GM21360 (cell line): ENCODE results near the gene SZRD1.
A peak's percentile ranks its signal among the peaks of the same experiment; 100 is the strongest.
"Not testable (repeated sequence)": the region's sequence is repeated elsewhere in the genome, so short reads cannot be mapped to it uniquely, and the experiment has no call there.

Experiments used
- ATAC-seq: cut with Tn5 transposase; IDR thresholded peaks from one replicate; pipeline ENCODE4 v1.9.1; 2021; ENCODE audit warnings: mild to moderate bottlenecking, moderate library complexity; ENCODE audit not compliant: unreplicated experiment

Gene SZRD1, protein sequence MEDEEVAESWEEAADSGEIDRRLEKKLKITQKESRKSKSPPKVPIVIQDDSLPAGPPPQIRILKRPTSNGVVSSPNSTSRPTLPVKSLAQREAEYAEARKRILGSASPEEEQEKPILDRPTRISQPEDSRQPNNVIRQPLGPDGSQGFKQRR

GRCh38 chr1:16366722-16367257, at the start of gene SZRD1:
Gene SZRD1 (plus strand): TSS chr1:16367242. CDS start chr1:16367258, 16 bp downstream.
- ATAC-seq: peak; percentile 71

DNA sequence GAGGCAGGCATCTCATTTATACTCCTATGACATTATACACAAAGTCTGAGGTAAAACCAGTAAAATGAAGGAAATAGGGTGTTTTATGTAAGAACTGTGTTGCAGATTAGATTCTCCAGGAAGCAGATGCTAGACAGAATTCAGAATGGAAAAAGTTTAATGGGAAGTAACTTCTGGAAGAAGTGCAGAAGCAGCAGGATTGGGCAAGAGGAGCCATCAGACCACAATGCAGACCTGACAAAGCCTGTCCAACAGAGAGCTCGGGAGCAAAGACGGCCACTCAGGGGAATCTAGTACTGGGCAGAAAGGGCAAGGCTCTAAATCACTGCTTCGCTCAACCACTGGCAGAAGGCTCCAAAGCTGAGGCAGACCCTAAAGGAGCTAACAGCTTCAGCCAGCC, 48.5 kb upstream of the SZRD1 start:
- no peak for ATAC-seq

GRCh38 chr1:16321176-16321867, 45.7 kb upstream of the SZRD1 start:
- ATAC-seq: no peak

GRCh38 chr1:16324456-16324890, 42.6 kb upstream of the SZRD1 start:
- ATAC-seq: no peak

- no peak for ATAC-seq
Measured at GRCh38 chr1:16326833-16327404, 40.1 kb upstream of the SZRD1 start.

GRCh38 chr1:16334655-16335340, 32.2 kb upstream of the SZRD1 start:
- no peak for ATAC-seq

GRCh38 chr1:16338961-16339360, 28.1 kb upstream of the SZRD1 start:
- ATAC-seq: no peak

DNA sequence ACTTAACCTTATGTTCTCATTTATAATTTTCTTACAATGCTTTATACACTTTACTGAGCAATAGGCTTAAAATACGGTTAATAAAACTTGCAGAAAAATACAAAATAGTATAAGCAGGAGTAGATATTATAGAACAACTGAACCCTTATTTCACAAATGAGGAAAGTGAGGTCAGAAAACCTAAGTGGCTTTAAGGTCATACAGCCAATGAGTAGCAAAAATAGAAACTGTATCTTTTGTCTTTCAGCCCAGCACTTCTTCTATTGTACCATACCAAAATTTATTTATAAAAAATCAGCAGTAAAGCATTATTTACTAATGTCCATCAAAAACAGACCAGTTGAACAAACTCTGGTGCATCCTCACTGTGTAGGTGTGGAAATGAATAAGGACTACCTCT, 26.4 kb upstream of the SZRD1 start:
- no peak for ATAC-seq

DNA sequence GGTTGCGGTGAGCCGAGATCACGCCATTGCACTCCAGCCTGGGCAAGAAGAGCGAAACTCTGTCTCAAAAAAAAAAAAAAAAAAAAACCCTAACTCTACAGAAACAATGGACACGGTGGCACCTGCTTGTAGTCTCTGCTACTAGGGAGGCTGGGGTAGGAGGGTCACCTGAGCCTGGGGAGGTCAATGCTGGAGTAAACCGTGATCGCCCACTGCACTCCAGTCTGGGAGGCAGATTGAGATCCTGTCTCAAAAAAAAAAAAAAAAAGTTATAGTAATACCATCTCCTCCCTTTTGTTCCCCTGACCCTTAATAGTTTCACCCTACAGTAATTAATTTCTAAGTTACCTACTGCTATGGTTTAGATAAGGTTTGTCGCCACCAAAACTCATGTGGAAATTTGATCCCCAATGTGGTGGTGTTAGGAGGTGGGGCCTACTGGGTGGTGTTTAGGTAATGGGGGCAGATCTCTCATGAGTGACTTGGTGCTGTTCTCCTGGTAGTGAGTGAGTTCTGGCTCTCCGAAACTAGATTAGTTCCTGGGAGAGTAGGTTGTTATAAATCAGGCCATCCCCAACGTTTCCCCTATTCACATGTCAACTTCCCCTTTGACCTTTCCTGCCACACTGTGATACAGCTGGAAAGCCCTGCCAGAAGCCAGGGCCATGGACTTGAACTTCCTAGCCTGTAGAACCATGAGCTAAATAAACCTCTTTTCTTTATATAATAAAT, 24.5 kb upstream of the SZRD1 start:
- no peak for ATAC-seq

- ATAC-seq: not testable (repeated sequence)
Measured at GRCh38 chr1:16343276-16343675, 23.8 kb upstream of the SZRD1 start.

- no peak for ATAC-seq
Measured at GRCh38 chr1:16348414-16349182, 18.4 kb upstream of the SZRD1 start.

GRCh38 chr1:16349847-16350406, 17.1 kb upstream of the SZRD1 start:
- ATAC-seq: no peak

DNA sequence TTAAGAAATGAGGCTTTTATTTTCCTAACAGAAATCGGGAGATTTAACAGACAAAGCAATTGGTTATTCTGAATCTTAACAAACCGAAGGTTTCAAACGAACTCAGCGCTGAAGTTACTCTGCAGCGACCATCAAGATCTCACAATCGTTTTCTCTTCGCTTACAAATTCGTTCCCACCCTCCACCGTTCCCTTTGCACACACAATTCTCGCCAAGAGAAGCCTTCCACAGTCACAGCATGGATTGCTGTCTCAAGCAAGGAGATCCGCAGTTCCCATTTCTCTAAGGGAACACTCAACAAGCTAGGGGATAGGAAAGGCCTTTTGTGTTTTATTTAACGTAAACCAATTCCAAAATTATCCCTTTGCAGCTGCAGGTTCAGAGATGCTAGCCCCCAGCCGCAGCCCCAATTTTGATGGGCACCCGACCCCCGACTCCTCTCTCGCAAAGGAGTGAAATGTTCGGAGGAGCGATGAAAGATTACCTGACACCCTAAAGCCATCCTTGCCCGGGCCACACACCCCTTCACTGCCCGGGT, 15.5 kb upstream of the SZRD1 start:
- no peak for ATAC-seq

- peak; percentile 89 for ATAC-seq
Measured at GRCh38 chr1:16351994-16352841, 14.8 kb upstream of the SZRD1 start, which contains the start of gene FBXO42. Gene FBXO42 (minus strand): TSS chr1:16352480. CDS start chr1:16315418, 37,062 bp downstream.

GRCh38 chr1:16352842-16353535, 14.1 kb upstream of the SZRD1 start:
- no peak for ATAC-seq

- no peak for ATAC-seq
Measured at GRCh38 chr1:16354619-16355018, 12.4 kb upstream of the SZRD1 start.

- no peak for ATAC-seq
Measured at GRCh38 chr1:16356867-16357266, 10.2 kb upstream of the SZRD1 start.

- ATAC-seq: not testable (repeated sequence)
Measured at GRCh38 chr1:16365146-16365498, 1.9 kb upstream of the SZRD1 start.
